Tibial artery (tissue), 4 donors: Measurements from ENCODE around the gene AKR1B1.
"Not testable (repeated sequence)": the region's sequence is repeated elsewhere in the genome, so short reads cannot be mapped to it uniquely, and the experiment has no call there.

ENCODE experiments used
- DNase-seq, 2 donors: peaks; one replicate each; pipeline ENCODE4 v3.0.0-alpha.2; 2019
- H3K27ac ChIP-seq, 2 donors: fragments of 200-600 bp; sonication (generic) in 1 of 2; 1 replicate in 1 of 2; 2 replicates in 1 of 2; pipeline ENCODE4 v1.5.1; 2018 to 2019; ENCODE audit warnings: mild to moderate bottlenecking in 1 of 2
- H3K27me3 ChIP-seq, 2 donors: fragments of 200-600 bp; sonication (generic) in 1 of 2; one replicate each; pipeline versions ENCODE4 v1.5.1 to v1.6.0; 2016 to 2019
- H3K36me3 ChIP-seq, 3 donors: fragments of 200-600 bp; sonication (generic) in 2 of 3; one replicate each; pipeline ENCODE4 v1.5.1; 2016 to 2019; ENCODE audit warnings: mild to moderate bottlenecking in 2 of 3
- H3K4me1 ChIP-seq, 4 donors: fragments of 200-600 bp; sonication (generic) in 2 of 4; 1 replicate in 3 of 4; 2 replicates in 1 of 4; pipeline ENCODE4 v1.5.1; 2016 to 2019
- H3K4me3 ChIP-seq, 2 donors: fragments of 200-600 bp; sonication (generic) in 1 of 2; 1 replicate in 1 of 2; 2 replicates in 1 of 2; pipeline ENCODE4 v1.5.1; 2018 to 2019; ENCODE audit warnings: mild to moderate bottlenecking in 2 of 2
- H3K9me3 ChIP-seq, 3 donors: fragments of 200-600 bp; sonication (generic) in 1 of 3; one replicate each; pipeline ENCODE4 v1.5.1; 2016 to 2019
- intact Hi-C: fragments of 100-400 bp; cut with DNase I; formaldehyde crosslinking; loops from one replicate; pipeline ENCODE4 v1.15.0; 2023; ENCODE audit warnings: low total_unique reads
- TF ChIP-seq, protein P1 (sequence below), 2 experiments: fragments of 200-600 bp in 1 of 2; fragments of 450-650 bp in 1 of 2; IDR thresholded peaks; one replicate each; pipeline ENCODE4 v1.5.1; 2017 to 2019; ENCODE audit warnings: antibody characterized with exemption in 2 of 2, mild to moderate bottlenecking in 1 of 2, moderate library complexity in 1 of 2

AKR1B1 gene

DNA sequence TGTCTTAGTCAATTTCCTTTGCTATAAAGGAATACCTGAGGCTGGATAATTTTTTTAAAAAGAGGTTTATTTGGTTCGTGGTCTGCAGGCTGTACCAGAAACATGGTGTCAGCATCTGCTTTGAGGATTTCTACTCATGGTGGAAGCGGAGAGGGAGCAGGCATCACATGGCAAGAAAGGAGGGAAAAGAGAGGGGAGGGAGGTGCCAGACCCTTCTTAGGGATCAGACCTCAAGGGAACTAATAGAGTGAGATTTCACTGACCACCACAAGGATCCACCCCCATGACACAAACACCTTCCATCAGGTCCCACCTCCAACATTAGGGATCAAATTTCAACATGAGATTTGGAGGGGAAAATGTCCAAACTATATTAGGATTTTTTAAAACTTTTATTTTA, 41.5 kb upstream of the AKR1B1 start:
- H3K4me1 ChIP-seq, result peaks cover 0 to 4% (median 0%) of the 10 kb centered on the region in 4 donors
- H3K4me3 ChIP-seq, result no peak overlapping the region
- H3K9me3 ChIP-seq, result no peaks in the 10 kb centered on the region
- H3K27me3 ChIP-seq, result no peaks in the 10 kb centered on the region
- intact Hi-C loops, result loop anchor here (10.0 kb wide), 1 partner anchor 56 kb away; no protein-coding TSS in a partner anchor
- H3K27ac ChIP-seq, result no peak overlapping the region
- no peak for DNase-seq
- H3K36me3 ChIP-seq, result no peaks in the 10 kb centered on the region
- TF ChIP-seq, protein P1, sequence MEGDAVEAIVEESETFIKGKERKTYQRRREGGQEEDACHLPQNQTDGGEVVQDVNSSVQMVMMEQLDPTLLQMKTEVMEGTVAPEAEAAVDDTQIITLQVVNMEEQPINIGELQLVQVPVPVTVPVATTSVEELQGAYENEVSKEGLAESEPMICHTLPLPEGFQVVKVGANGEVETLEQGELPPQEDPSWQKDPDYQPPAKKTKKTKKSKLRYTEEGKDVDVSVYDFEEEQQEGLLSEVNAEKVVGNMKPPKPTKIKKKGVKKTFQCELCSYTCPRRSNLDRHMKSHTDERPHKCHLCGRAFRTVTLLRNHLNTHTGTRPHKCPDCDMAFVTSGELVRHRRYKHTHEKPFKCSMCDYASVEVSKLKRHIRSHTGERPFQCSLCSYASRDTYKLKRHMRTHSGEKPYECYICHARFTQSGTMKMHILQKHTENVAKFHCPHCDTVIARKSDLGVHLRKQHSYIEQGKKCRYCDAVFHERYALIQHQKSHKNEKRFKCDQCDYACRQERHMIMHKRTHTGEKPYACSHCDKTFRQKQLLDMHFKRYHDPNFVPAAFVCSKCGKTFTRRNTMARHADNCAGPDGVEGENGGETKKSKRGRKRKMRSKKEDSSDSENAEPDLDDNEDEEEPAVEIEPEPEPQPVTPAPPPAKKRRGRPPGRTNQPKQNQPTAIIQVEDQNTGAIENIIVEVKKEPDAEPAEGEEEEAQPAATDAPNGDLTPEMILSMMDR (IDR thresholded peaks at IDR 0.05), result no peak

DNA sequence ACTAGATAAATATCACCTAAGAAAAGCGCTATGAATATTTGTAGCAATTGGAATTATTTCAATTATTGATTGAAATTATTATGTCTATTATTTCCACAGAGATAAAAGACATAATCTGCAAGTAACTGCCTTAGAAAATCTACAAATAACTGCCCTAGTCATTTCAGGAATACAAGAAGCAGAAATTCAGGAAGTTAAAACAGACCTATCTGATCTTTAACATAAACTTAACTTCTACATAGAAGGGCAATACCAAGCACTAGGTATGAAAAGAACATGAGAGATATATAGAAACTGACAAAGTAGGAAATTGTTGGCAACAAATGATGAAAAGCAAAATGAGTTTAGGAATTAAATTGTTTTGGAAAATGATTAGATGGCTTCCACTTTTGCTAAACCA, 36.6 kb upstream of the AKR1B1 start:
- Histone ChIP-seq H3K9me3 (no peaks in the 10 kb centered on the region), H3K27ac (no peak overlapping the region), H3K4me1 (no peaks in the 10 kb centered on the region), H3K36me3 (no peaks in the 10 kb centered on the region), H3K4me3 (no peak overlapping the region), H3K27me3 (no peaks in the 10 kb centered on the region)
- DNase-seq, result no peak
- intact Hi-C loops, result no loop called here
- TF ChIP-seq, protein P1 (IDR thresholded peaks at IDR 0.05), result no peak

DNA sequence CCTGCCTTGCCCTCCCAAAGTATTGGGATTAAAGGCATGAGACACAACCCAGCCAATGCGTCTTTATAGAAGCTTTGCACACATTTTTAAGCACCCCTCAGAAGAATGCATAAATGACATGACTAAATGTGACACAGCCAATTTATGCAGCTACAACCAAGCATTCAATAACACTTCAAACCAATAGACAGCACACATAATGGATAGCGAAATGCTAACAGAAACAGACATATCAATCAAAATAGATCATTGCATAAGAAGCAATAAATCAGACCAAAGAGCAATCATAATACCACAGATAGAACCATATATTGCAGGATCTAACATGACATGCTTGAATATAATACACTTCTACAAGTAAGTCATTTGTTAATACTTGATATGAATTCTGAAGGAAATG, 34.2 kb upstream of the AKR1B1 start:
- Histone ChIP-seq H3K4me1 (no peaks in the 10 kb centered on the region), H3K9me3 (no peaks in the 10 kb centered on the region), H3K27me3 (no peaks in the 10 kb centered on the region), H3K27ac (no peak overlapping the region), H3K36me3 (no peaks in the 10 kb centered on the region), H3K4me3 (no peak overlapping the region)
- intact Hi-C loops, result no loop called here
- DNase-seq, result no peak
- TF ChIP-seq, protein P1 (IDR thresholded peaks at IDR 0.05), result no peak

DNA sequence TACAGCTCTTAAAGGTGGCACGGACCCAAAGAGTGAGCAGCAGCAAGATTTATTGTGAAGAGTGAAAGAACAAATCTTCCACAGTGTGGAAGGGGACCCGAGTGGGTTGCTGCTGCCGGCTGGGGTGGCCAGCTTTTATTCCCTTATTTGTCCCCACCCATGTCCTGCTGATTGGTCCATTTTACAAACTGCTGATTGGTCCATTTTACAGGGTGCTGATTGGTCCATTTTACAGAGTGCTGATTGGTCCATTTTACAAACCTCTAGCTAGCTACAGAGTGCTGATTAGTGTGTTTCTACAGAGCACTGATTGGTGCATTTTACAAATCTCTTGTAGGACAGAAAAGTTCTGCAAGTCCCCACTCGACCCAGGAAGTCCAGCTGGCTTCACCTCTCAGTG, 28.8 kb upstream of the AKR1B1 start:
- H3K4me1 ChIP-seq, H3K9me3 ChIP-seq, H3K27me3 ChIP-seq, H3K36me3 ChIP-seq, DNase-seq, H3K27ac ChIP-seq, intact Hi-C loops, H3K4me3 ChIP-seq: not testable (repeated sequence)

DNA sequence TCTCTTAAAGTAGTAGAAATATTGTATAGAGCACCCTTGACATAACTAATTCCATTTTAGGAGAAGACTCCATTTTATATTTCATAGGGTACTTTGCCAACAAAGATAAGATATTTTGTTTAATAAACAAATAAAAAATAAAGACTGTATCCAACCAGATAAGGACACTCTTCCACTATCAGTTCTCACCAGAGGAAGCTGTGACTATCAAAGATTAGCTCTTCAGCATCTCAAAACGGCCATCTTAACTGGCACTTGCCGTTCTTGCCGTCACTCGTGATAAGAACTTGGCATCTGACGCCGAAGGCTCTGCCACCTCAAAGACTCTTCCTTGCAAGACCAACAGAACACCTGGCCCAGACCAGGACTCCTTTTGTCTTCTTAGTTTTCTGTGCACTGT, 26.3 kb upstream of the AKR1B1 start:
- no peak overlapping the region for H3K4me3 ChIP-seq
- H3K4me1 ChIP-seq, result peaks cover 0 to 10% (median 0%) of the 10 kb centered on the region in 4 donors
- no peak overlapping the region for H3K27ac ChIP-seq
- H3K36me3 ChIP-seq, result no peaks in the 10 kb centered on the region
- DNase-seq, result no peak
- peaks cover 0 to 8% of the 10 kb centered on the region in 2 donors for H3K27me3 ChIP-seq
- intact Hi-C loops, result no loop called here
- TF ChIP-seq, protein P1 (IDR thresholded peaks at IDR 0.05), result no peak
- H3K9me3 ChIP-seq, result no peaks in the 10 kb centered on the region

DNA sequence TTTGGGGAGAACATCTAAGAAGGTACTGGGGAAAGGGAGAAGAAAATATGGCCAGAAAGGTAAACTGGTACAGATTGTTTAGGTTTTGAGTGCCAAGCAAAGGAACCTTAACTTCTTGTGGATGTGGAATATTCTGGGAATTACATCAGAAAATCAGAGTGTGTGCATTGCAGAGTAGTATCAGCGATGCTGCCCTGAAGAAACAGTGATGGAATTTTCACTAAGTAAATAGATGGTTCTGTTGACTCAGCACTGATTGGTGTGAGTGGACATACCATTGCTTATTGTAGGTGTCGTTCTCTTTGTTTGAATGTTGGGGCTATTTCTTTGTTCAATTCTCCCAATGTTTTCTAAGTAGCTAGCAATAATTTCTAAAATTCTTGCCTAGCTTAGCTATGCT, 24.4 kb upstream of the AKR1B1 start:
- Histone ChIP-seq H3K4me3 (no peak overlapping the region), H3K36me3 (no peaks in the 10 kb centered on the region), H3K9me3 (no peaks in the 10 kb centered on the region), H3K27me3 (peaks cover 0 to 8% of the 10 kb centered on the region in 2 donors), H3K4me1 (peaks cover 0 to 10% (median 0%) of the 10 kb centered on the region in 4 donors), H3K27ac (no peak overlapping the region)
- no peak for DNase-seq
- intact Hi-C loops, result no loop called here
- TF ChIP-seq, protein P1 (IDR thresholded peaks at IDR 0.05), result no peak
